RWPE2 (cell line): Measurements from ENCODE around the gene OR6K3.
"Not testable (repeated sequence)": the region's sequence is repeated elsewhere in the genome, so short reads cannot be mapped to it uniquely, and the experiment has no call there.

Experiments
- ATAC-seq: fragments of 200-7000 bp; cut with Tn5 transposase; 3 replicates; pipeline ENCODE4 v1.9.1; 2021; ENCODE audit warnings: low read depth
- DNase-seq: peaks from one replicate; pipeline ENCODE4 v3.0.0-alpha.2; 2020; ENCODE audit warnings: low spot score
- H3K27ac ChIP-seq: fragments of 450-650 bp; 2 replicates; pipeline ENCODE4 v1.5.1; 2017; ENCODE audit warnings: mild to moderate bottlenecking; ENCODE audit not compliant: poor library complexity, severe bottlenecking
- H3K27me3 ChIP-seq: fragments of 250-450 bp; sonication (Bioruptor Pico); 2 replicates; pipeline ENCODE4 v1.5.1; 2021; ENCODE audit warnings: mild to moderate bottlenecking, moderate library complexity; ENCODE audit not compliant: insufficient read depth, poor library complexity, severe bottlenecking
- H3K36me3 ChIP-seq: fragments of 250-450 bp; sonication (Bioruptor Pico); 2 replicates; pipeline ENCODE4 v1.5.1; 2020; ENCODE audit warnings: low read depth, mild to moderate bottlenecking, moderate library complexity
- H3K4me1 ChIP-seq: fragments of 250-450 bp; sonication (Bioruptor Pico); 2 replicates; pipeline ENCODE4 v1.5.1; 2021; ENCODE audit warnings: mild to moderate bottlenecking, moderate library complexity; ENCODE audit not compliant: insufficient read depth, poor library complexity, severe bottlenecking
- H3K4me3 ChIP-seq: fragments of 250-450 bp; sonication (Bioruptor Pico); 2 replicates; pipeline ENCODE4 v1.5.1; 2021; ENCODE audit warnings: mild to moderate bottlenecking, moderate library complexity; ENCODE audit not compliant: severe bottlenecking
- H3K9me3 ChIP-seq: fragments of 250-450 bp; sonication (Bioruptor Pico); 2 replicates; pipeline ENCODE4 v1.5.1; 2021; ENCODE audit warnings: mild to moderate bottlenecking, moderate library complexity; ENCODE audit not compliant: severe bottlenecking
- CTCF ChIP-seq: fragments of 450-650 bp; IDR thresholded peaks from one replicate; pipeline ENCODE4 v1.5.1; 2017; ENCODE audit warnings: mild to moderate bottlenecking, moderate library complexity; ENCODE audit not compliant: poor library complexity, severe bottlenecking

The OR6K3 gene

DNA sequence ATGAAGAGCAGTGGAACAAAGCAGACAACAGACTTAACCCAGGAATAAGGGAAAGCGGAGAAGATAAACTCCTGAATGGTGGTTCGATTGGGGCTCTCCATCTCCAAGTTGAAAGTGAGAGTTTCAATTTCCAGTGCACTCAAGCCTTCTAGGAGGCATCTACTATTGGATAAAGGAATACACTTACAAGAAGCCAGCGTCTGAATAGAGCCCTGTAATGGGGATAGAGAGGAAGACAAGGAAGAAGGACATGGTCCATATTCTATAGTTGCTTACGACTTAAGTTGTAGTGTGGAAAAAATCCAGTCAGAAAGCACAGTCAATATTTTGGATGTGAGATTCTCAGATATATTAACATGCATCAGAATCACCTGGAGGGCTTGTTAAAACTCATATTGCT lies 20.0 kb downstream of the OR6K3 start, which contains the start of gene OR6K2:
Gene OR6K2 (minus strand): TSS at position 101 of the 400 bp plus-strand sequence. CDS start 0 bp downstream, at position 101.
- Histone ChIP-seq H3K4me1 (no peaks in the 10 kb centered on the region), H3K36me3 (no peaks in the 10 kb centered on the region), H3K4me3 (no peak within 1 kb of the TSS), H3K9me3 (no peaks in the 10 kb centered on the region), H3K27ac (no peak within 1 kb of the TSS), H3K27me3 (peaks cover 7% of the 10 kb centered on the region)
- no peak for TF ChIP-seq CTCF
- no peak for DNase-seq
- ATAC-seq, result no peak

- Histone ChIP-seq H3K27ac (no peak overlapping the region), H3K4me1 (no peaks in the 10 kb centered on the region), H3K9me3 (no peaks in the 10 kb centered on the region), H3K4me3 (no peak overlapping the region), H3K36me3 (no peaks in the 10 kb centered on the region), H3K27me3 (peaks cover 4% of the 10 kb centered on the region)
- no peak for TF ChIP-seq CTCF
- no peak for ATAC-seq
- no peak for DNase-seq
These were observed 25.9 kb downstream of the OR6K3 start for GRCh38 chr1:158694596-158694995.

DNA sequence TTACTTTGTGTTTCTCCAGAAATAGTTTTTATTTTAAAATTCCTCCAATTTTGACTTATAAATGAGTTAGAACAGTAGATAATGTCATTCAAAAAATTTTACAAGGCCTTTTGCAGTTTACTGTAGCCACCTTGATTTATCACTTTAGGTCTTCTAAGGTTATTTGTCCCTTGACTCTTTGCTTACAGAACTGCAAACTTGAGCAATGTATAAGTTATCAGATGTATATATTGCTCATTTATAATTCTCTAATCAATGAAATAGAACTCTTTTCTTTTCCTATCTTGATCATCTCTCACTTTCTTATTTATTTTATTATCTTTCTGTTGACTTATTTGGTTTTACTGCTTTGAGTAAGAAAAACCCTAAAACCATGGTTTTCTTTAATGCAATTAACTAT lies 28.2 kb downstream of the OR6K3 start:
- no peaks in the 10 kb centered on the region for H3K36me3 ChIP-seq
- no peak for TF ChIP-seq CTCF
- H3K9me3 ChIP-seq, result no peaks in the 10 kb centered on the region
- H3K27me3 ChIP-seq, result no peaks in the 10 kb centered on the region
- no peak overlapping the region for H3K4me3 ChIP-seq
- H3K4me1 ChIP-seq, result no peaks in the 10 kb centered on the region
- no peak overlapping the region for H3K27ac ChIP-seq
- ATAC-seq (no peak), DNase-seq (no peak)

DNA sequence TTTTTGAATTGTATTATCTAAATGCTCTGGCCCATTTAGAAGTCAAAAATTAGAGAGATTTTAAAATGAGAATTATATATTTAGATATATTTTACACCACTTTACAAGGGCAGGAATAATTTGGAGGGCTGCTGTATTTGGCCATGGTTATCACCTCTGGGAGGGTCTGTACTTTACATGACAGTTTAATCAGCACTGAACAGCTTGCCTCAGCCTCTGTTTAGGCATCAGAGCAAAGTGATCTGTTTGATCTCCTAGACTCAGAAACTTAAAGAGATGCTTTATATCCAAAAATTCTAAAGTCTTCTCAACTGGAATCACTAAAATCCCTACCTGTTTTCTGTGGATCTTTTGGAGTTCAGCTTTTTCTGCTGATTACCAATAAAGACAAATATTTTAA lies 28.6 kb downstream of the OR6K3 start:
- no peak for DNase-seq
- TF ChIP-seq CTCF, result no peak
- no peaks in the 10 kb centered on the region for H3K9me3 ChIP-seq
- H3K27ac ChIP-seq, result no peak overlapping the region
- ATAC-seq, result no peak
- H3K36me3 ChIP-seq, result no peaks in the 10 kb centered on the region
- no peaks in the 10 kb centered on the region for H3K27me3 ChIP-seq
- H3K4me3 ChIP-seq, result no peak overlapping the region
- no peaks in the 10 kb centered on the region for H3K4me1 ChIP-seq

- H3K4me1 ChIP-seq, H3K9me3 ChIP-seq, H3K27ac ChIP-seq, ATAC-seq, DNase-seq, H3K36me3 ChIP-seq, H3K27me3 ChIP-seq, H3K4me3 ChIP-seq: not testable (repeated sequence)
These were observed 29.4 kb downstream of the OR6K3 start for GRCh38 chr1:158691149-158691548.
